GM19467 (cell line): Measurements from ENCODE around the gene MYDGF.
"Not testable (repeated sequence)": the region's sequence is repeated elsewhere in the genome, so short reads cannot be mapped to it uniquely, and the experiment has no call there.

Experiments used
- ATAC-seq: cut with Tn5 transposase; IDR thresholded peaks from one replicate; pipeline ENCODE4 v1.9.1; 2021; ENCODE audit warnings: mild to moderate bottlenecking, moderate library complexity; ENCODE audit not compliant: unreplicated experiment

The MYDGF gene

GRCh38 chr19:4669723-4670480, at the start of gene MYDGF:
Gene MYDGF, minus strand, starts transcription at chr19:4670342. Its CDS starts 8 bp downstream, at chr19:4670334.
- ATAC-seq: peak; percentile 81

- ATAC-seq: no peak
These were observed 49.3 kb upstream of the MYDGF start for GRCh38 chr19:4719499-4719866.

GRCh38 chr19:4717966-4718701, 48.0 kb upstream of the MYDGF start:
- ATAC-seq: no peak

- no peak for ATAC-seq
These were observed 47.2 kb upstream of the MYDGF start for GRCh38 chr19:4717191-4717965.

GRCh38 chr19:4715529-4716221, 45.5 kb upstream of the MYDGF start:
- no peak for ATAC-seq

GRCh38 chr19:4715178-4715528, 45.0 kb upstream of the MYDGF start:
- not testable (repeated sequence) for ATAC-seq

GRCh38 chr19:4714016-4714415, 43.9 kb upstream of the MYDGF start:
- ATAC-seq: no peak

- no peak for ATAC-seq
These were observed 43.3 kb upstream of the MYDGF start for GRCh38 chr19:4713384-4713951.

GRCh38 chr19:4712771-4713170, 42.6 kb upstream of the MYDGF start:
- ATAC-seq: no peak

GRCh38 chr19:4711211-4711610, 41.1 kb upstream of the MYDGF start:
- no peak for ATAC-seq

GRCh38 chr19:4710281-4710600, 40.1 kb upstream of the MYDGF start:
- no peak for ATAC-seq

- no peak for ATAC-seq
These were observed 39.5 kb upstream of the MYDGF start for GRCh38 chr19:4709440-4710280.

- ATAC-seq: no peak
These were observed 38.0 kb upstream of the MYDGF start for GRCh38 chr19:4707956-4708650.

GRCh38 chr19:4707322-4707721, 37.2 kb upstream of the MYDGF start:
- ATAC-seq: no peak

- ATAC-seq: no peak
These were observed 35.4 kb upstream of the MYDGF start for GRCh38 chr19:4705413-4706131.

GRCh38 chr19:4704317-4704673, 34.2 kb upstream of the MYDGF start:
- no peak for ATAC-seq

- ATAC-seq: no peak
These were observed 33.7 kb upstream of the MYDGF start for GRCh38 chr19:4703671-4704316.

- no peak for ATAC-seq
These were observed 32.6 kb upstream of the MYDGF start for GRCh38 chr19:4702764-4703163.
